Heart left ventricle (tissue), 13 donors: ENCODE data around the gene DSE.

Experiments used
- CTCF ChIP-seq, 12 donors: fragments of 200-600 bp; sonication (generic) in 4 of 12; IDR thresholded peaks; one replicate each; pipeline versions ENCODE4 v1.5.0 to v1.8.0; 2018 to 2022; ENCODE audit warnings: antibody characterized with exemption in 12 of 12, mild to moderate bottlenecking in 5 of 12
- POLR2A ChIP-seq, 2 donors: fragments of 450-650 bp; IDR thresholded peaks; one replicate each; pipeline ENCODE4 v1.6.1; 2017; ENCODE audit warnings: antibody characterized with exemption in 2 of 2, mild to moderate bottlenecking in 2 of 2, moderate library complexity in 2 of 2
- donor health status: ischemic (EF 13 %, LVEDD 7.1; RV severe dilation, severe dysfunction).
- donor health status: DM: no; HTN: yes; CAD: no.
- donor health status: DM: no; HTN: no; CAD: no.
- donor health status: ischemic (EF 25% LVEDD 6.9; RV normal size, moderate dysfunction).
- donor health status: ischemic (EF 25% LVEDD 5.7; RV mildly dilated, moderate dysfunction).
- donor health status: ischemic (EF 35%, LVEDD 5.7; RV mildly dilated, moderate dysfunction).
- donor health status: nonischemic (EF 11% LVEDD 7.7; RV severe dilation, severe dysfunction).
- donor health status: DM: yes; HTN: yes; CAD: no.
- donor health status: PGD.
- donor health status: ischemic (EF 29% LVEDD 5.4; RV normal size, mild dysfunction).
- donor health status: nonischemic (EF 23%, LVEDD 6.1; RV moderate dilation, normal function).

- peak in 3 of 12 donors; percentile 15 to 27 (median 21) for TF ChIP-seq CTCF (IDR thresholded peaks at IDR 0.05)
- TF ChIP-seq POLR2A (IDR thresholded peaks at IDR 0.05), result no peak
Observed at GRCh38 chr6:116447496-116448011, 76.8 kb downstream of the DSE start.
